NCI-H2029 (cell line): Measurements from ENCODE around the gene KRTAP4-11.
"Not testable (repeated sequence)": the region's sequence is repeated elsewhere in the genome, so short reads cannot be mapped to it uniquely, and the experiment has no call there.

Experiments
- DNase-seq: peaks from one replicate; lab custom pipeline; 2025; lab: John Stamatoyannopoulos, UW

Gene KRTAP4-11

DNA sequence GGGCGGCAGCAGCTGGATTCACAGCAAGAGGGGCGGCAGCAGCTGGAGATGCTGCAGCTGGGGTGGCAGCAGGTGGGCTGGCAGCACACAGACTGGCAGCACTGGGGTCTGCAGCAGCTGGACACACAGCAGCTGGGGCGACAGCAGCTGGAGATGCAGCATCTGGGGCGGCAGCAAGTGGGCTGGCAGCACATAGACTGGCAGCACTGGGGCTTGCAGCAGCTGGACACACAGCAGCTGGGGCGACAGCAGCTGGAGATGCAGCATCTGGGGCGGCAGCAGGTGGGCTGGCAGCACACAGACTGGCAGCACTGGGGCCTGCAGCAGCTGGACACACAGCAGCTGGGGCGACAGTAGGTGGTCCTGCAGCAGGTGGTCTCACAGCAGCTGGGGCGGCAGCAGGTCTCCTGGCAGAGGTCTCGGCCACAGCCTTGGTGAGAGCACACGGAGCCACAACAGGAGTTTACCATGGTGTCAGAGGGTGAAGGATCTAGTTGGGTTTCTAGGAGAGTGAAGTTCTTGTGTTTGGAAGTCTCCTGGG lies at the start of gene KRTAP4-11:
Gene KRTAP4-11 (minus strand): TSS at position 528 of the 541 bp plus-strand sequence. CDS start 58 bp downstream, at position 470.
- not testable (repeated sequence) for DNase-seq

DNA sequence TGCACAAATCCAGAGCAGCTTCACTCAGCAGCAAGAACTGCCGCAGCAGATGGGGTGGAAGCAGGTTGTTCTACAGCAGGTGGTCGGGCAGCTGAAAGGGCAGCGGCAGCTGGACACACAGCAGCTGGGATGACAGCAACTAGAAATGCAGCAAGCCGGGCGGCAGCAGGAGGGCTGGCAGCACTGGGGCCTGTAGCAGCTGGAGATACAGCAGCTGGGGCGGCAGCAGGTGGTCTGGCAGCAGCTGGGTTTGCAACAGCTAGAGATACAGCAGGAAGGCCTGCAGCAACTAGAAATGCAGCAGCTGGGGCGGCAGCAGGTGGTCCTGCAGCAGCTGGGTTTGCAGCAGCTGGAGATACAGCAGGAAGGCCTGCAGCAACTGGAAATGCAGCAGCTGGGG lies 49.4 kb upstream of the KRTAP4-11 start:
- DNase-seq: no peak

DNA sequence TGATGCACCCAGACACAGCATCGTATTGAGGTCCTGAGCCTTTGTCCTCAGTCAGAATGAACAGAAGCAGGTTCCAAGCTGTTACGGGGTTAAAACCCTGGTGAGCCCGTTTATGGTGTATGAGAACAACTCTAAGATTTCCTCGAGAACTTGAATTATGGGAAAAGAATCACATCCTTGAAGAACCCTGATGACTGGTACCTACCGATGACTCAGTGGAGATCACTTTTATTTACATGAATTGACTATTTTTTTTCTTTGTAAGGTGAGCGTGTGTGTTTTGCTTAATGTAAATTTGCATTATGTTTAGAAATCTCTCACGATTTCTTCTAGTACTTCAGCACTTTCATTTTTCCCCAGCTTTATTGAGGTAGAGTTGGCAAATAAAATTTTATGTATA lies 45.7 kb upstream of the KRTAP4-11 start:
- no peak for DNase-seq

DNA sequence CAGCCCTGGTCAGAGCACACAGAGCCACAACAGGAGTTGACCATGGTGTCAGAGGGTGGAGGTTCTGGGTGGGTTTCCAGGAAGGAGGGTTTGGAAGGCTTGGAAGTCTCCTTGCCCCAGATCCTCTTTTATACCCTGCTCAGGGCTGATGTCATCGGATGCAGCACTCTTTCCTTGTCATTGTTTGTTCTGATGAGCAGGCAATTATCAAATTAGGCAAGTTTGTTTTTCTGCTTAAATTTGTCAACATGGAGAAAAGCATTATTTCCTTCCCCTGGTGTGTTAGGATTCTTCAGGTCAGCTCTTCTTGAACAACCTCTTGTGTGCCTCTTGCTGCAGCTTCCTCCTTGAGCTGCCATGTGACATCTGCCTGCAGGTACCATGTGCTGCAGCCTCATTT lies 42.5 kb upstream of the KRTAP4-11 start, which contains the start of gene KRTAP4-4:
Gene KRTAP4-4 (minus strand): TSS at position 101 of the 400 bp plus-strand sequence. CDS start 57 bp downstream, at position 44.
- no peak for DNase-seq

GRCh38 chr17:41160190-41160589 lies 42.0 kb upstream of the KRTAP4-11 start:
- not testable (repeated sequence) for DNase-seq

DNA sequence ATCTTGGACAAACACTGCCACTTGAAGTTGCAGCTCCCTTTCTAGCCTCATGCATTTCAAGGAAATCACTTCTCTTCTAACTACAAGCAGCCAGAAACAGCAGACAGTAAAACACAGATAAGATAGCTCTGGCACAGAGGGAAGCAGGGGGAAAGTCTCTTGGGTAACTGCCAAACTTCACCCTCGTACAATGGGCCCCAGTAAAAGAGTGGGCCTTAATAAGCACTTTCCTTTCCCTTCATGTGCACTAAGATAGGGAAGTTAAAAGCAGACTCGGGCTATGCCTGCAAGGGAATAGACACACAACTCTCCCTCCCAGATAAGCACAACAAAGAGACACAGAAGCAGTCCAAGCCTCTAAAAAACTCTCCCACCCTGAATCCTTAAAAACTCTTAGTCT lies 35.7 kb upstream of the KRTAP4-11 start:
- no peak for DNase-seq

GRCh38 chr17:41151525-41151924 lies 33.4 kb upstream of the KRTAP4-11 start:
- no peak for DNase-seq

GRCh38 chr17:41150026-41150425 lies 31.9 kb upstream of the KRTAP4-11 start:
- DNase-seq: no peak

- no peak for DNase-seq
Measured at GRCh38 chr17:41149652-41149985, 31.4 kb upstream of the KRTAP4-11 start, which contains the start of gene KRTAP4-5. Gene KRTAP4-5, minus strand, starts transcription at chr17:41149825. Its CDS starts 58 bp downstream, at chr17:41149767.

GRCh38 chr17:41148971-41149651 lies 30.9 kb upstream of the KRTAP4-11 start:
- DNase-seq: not testable (repeated sequence)

DNA sequence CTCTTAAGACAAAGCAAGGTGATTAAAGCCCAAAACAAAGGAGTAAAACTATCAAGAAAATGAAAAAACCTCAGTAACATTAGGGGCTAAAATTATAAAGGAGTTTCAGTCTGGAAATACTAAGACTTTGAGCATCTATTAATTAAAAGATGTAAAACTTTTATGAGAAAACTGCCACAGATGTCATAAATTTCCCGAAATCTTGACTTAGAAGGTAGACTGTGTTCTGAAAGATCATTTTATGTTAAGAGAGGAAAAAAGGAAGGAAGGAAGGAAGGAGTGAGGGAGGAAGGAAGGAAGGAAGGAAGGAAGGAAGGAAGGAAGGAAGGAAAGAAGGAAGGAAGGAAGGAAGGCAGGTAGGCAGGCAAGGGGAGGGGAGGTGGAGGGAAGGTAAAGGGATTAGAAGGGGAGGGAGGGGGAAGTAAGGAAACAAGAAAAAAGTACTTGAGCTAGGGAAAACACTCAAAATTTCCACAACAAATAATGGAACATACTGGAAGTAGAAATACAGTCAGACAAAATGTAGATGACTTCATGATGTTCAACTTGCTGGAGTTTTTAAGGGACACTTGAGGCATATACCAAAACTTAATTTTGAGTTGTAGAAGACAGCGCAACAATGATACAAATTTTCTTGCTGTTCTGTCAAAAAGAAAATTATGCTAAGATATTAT lies 29.5 kb upstream of the KRTAP4-11 start:
- DNase-seq: no peak

GRCh38 chr17:41145261-41145660 lies 27.1 kb upstream of the KRTAP4-11 start:
- no peak for DNase-seq

GRCh38 chr17:41144846-41145245 lies 26.7 kb upstream of the KRTAP4-11 start:
- no peak for DNase-seq

GRCh38 chr17:41141361-41141760 lies 23.2 kb upstream of the KRTAP4-11 start:
- DNase-seq: no peak

DNA sequence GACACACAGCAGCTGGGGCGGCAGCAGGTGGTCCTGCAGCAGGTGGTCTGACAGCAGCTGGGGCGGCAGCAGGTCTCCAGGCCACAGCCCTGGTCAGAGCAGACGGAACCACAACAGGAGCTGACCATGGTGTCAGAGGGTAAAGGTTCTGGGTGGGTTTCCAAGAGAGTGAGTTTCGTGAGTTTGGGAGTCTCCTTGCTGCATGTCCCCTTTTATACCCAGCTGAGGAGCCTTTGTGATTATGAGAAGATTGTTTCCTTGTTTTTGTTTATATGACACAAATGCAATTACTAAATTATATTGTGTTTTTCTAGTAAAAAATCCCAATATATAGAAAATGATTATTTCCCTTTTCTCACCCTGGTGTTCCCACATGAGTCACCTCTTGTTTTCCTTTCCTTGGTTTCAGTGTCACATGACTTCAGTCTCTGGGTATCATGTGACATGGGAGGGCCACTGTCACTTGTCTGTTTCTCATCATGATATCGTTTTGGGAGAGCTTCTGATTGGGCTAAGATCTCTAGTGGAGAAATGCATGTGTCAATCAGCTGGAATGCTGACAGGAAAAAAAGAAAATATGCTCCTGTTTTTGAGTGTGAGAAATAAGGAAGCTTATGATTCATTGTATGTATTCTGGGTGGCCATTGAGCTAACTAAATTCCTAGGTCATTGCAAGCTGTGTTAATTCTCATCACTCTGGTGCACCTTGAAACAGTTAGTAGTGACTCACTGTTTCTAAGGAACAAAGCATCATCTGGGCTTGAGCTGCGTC lies 22.4 kb upstream of the KRTAP4-11 start, which contains the start of gene KRTAP4-6:
Gene KRTAP4-6 (minus strand): TSS at position 185 of the 772 bp plus-strand sequence. CDS start 57 bp downstream, at position 128.
- no peak for DNase-seq

- DNase-seq: not testable (repeated sequence)
Measured at GRCh38 chr17:41139865-41140264, 21.7 kb upstream of the KRTAP4-11 start.

GRCh38 chr17:41133880-41134735 lies 15.9 kb upstream of the KRTAP4-11 start:
- no peak for DNase-seq

DNA sequence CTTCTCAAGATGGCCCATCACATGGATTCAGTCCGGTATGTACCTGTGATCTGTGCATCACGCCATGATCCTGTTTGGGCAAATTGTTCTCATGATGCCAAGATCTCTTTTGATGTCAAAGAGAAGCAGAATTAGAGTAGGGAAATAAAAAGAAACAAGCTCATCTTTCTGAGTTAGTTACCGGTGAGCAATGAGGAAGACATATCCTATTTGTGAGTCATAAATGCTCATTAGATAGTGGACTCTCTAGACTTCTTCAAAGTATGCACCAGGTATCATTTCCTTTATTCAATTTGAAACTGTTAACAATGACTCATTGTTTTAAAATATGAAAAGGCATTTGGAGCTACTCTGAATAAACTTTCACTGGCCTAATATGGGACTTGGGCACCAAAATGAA lies 13.8 kb upstream of the KRTAP4-11 start:
- no peak for DNase-seq

DNA sequence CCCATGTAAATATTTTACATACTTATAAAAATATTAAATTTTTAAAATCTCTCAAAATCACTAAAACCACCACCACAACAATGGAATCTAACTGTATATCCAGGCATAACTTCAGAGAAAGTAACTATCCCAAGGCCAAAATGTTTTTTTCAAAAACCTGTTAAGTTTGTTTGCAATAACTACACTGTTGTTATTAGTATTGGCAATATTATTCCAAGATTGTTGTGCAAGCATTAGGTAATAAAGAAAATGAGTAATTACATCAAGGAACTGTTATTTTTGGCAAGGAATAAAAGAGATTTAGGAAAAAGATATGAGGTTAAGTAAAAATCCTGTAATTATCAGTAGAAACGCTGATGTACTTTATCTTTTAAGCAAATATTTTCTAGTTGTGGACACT lies 9.2 kb upstream of the KRTAP4-11 start:
- DNase-seq: no peak

DNA sequence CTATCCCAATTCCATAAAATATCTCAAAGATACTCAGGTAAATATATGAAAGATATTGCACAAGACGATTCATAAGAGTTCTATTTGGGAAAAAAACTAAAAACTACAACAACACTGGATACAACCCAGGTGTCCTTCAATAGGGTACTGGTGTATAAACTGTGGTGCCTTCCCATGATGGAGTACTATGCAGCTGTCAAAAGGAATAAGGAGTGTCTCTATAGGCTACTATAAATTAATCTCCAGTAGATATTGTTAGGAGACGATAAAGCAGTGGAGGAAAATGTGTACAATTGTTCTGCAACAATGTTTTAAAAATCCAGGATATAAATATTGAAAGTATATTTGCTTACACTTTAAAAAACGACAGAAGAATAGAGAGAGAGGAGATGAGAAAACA lies 8.2 kb upstream of the KRTAP4-11 start:
- DNase-seq: no peak

- DNase-seq: no peak
Measured at GRCh38 chr17:41125064-41125463, 6.9 kb upstream of the KRTAP4-11 start.
